ENCODE data around the gene ZCCHC17. TPM values are rescaled to one million over a fixed set of nuclear protein-coding genes. Genes with fewer than 3 reads are reported as not detected.
"Not testable (repeated sequence)": the region's sequence is repeated elsewhere in the genome, so short reads cannot be mapped to it uniquely, and the experiment has no call there.

The ZCCHC17 gene
- total and polyA plus RNA-seq, 2 experiments from 2014 or later: 25.9 to 44.3 TPM

DNA sequence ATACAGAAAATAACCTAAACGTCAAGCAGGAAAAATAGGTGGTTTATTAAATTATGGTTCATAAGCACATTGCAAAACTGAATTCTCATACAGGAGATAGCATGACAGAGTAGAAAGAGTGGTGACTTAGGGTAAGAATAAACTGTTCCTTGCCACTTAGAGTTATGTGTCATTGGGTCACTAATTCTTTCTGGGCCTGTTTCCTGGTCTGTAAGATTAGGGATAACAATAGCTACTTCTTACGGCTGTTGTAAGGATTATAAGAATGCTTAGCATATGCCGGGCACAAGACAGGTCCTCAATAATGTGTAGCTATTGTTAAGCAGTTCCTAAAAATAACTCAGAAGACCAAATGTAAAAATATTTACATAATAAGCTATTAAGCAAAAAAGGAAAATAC lies 24.5 kb upstream of the ZCCHC17 start:
- H3K36me3 ChIP-seq (replicated peaks; ENCODE audit: insufficient read depth, low read depth): no peaks in the 10 kb centered on the region
- H3K4me3 ChIP-seq: no peak overlapping the region
- TF ChIP-seq EZH2phosphoT487 (IDR thresholded peaks at IDR 0.05; ENCODE audit: low read depth, severe bottlenecking, unreplicated experiment) (no peak), EZH2 (IDR thresholded peaks at IDR 0.05; ENCODE audit: borderline replicate concordance) (no peak)
- TF ChIP-seq, protein P1, sequence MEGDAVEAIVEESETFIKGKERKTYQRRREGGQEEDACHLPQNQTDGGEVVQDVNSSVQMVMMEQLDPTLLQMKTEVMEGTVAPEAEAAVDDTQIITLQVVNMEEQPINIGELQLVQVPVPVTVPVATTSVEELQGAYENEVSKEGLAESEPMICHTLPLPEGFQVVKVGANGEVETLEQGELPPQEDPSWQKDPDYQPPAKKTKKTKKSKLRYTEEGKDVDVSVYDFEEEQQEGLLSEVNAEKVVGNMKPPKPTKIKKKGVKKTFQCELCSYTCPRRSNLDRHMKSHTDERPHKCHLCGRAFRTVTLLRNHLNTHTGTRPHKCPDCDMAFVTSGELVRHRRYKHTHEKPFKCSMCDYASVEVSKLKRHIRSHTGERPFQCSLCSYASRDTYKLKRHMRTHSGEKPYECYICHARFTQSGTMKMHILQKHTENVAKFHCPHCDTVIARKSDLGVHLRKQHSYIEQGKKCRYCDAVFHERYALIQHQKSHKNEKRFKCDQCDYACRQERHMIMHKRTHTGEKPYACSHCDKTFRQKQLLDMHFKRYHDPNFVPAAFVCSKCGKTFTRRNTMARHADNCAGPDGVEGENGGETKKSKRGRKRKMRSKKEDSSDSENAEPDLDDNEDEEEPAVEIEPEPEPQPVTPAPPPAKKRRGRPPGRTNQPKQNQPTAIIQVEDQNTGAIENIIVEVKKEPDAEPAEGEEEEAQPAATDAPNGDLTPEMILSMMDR (IDR thresholded peaks at IDR 0.05; ENCODE audit: poor library complexity): no peak

DNA sequence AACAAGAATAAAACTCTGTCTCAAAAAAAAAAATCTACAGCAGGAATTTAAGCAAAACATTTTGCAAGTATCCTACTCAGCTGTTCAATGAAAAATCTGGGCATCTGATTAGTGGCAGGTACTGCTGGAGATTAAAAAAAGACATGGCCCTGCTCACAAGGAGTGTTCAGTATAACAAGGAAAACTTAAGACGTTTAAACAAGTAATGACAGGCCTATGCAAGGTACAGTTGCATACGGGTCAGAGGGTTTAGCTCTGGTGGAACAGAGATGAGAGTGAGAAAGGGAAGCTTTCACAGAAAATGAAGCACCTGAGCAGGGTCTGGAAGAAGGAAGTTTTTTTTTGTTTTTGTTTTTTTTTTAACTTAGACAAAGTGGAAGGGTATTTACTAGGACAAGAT lies 23.2 kb upstream of the ZCCHC17 start:
- Histone ChIP-seq H3K4me2 (no peak overlapping the region), H3K36me3 (replicated peaks; ENCODE audit: insufficient read depth, low read depth) (no peaks in the 10 kb centered on the region), H4K20me1 (ENCODE audit: insufficient read depth, poor library complexity, severe bottlenecking) (peaks cover 3% of the 10 kb centered on the region), H3K27ac (no peak overlapping the region), H3K79me2 (no peaks in the 10 kb centered on the region), H3K27me3 (no peaks in the 10 kb centered on the region), H3K4me3 (no peak overlapping the region), H3K9me2 (replicated peaks; ENCODE audit: insufficient read depth) (no peaks in the 10 kb centered on the region), H3K9me3 (ENCODE audit: low read depth) (no peaks in the 10 kb centered on the region), H2AFZ (no peak overlapping the region), H3K4me1 (ENCODE audit: insufficient read depth) (no peaks in the 10 kb centered on the region)
- 76% methylated on average over 2 of the region's 2 CpGs for WGBS (ENCODE audit: low lambda C conversion rate, missing lambda C conversion rate)
- TF ChIP-seq EZH2phosphoT487 (IDR thresholded peaks at IDR 0.05; ENCODE audit: low read depth, severe bottlenecking, unreplicated experiment): no peak
- TF ChIP-seq, protein P1 (IDR thresholded peaks at IDR 0.05; ENCODE audit: poor library complexity): no peak
- TF ChIP-seq EZH2 (IDR thresholded peaks at IDR 0.05; ENCODE audit: borderline replicate concordance): no peak
- no peak for DNase-seq (ENCODE audit: low spot score)

More for the DNA sequence above, 24.5 kb upstream of the ZCCHC17 start:
- Histone ChIP-seq H4K20me1 (ENCODE audit: insufficient read depth, poor library complexity, severe bottlenecking) (peaks cover 3% of the 10 kb centered on the region), H3K9me3 (ENCODE audit: low read depth) (no peaks in the 10 kb centered on the region), H3K27me3 (no peaks in the 10 kb centered on the region), H3K4me1 (ENCODE audit: insufficient read depth) (no peaks in the 10 kb centered on the region), H3K79me2 (no peaks in the 10 kb centered on the region), H3K27ac (no peak overlapping the region), H2AFZ (no peak overlapping the region), H3K4me2 (no peak overlapping the region), H3K9me2 (replicated peaks; ENCODE audit: insufficient read depth) (no peaks in the 10 kb centered on the region)
- no peak for DNase-seq (ENCODE audit: low spot score)
- 81% methylated on average over 3 of the region's 3 CpGs for WGBS (ENCODE audit: low lambda C conversion rate, missing lambda C conversion rate)

DNA sequence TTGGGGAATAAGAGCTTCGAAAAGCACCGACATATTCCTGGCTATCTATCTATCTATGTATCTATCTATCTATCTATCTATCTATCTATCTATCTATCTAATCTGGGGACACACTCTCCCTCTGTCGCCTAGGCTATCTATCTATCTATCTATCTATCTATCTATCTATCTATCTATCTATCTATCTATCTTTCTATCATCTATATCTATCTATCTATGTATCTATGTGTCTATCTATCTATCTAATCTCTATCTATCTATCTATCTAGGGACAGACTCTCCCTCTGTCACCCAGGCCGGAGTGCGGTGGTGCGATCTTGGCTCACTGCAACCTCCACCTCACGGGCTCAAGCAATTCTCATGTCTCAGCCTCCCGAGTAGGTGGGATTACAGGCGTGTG lies 14.4 kb upstream of the ZCCHC17 start:
- DNase-seq (ENCODE audit: low spot score); H4K20me1 ChIP-seq (ENCODE audit: insufficient read depth, poor library complexity, severe bottlenecking); H3K4me1 ChIP-seq (ENCODE audit: insufficient read depth); H3K27ac ChIP-seq; H3K4me2 ChIP-seq; H3K27me3 ChIP-seq; H2AFZ ChIP-seq; H3K36me3 ChIP-seq (replicated peaks; ENCODE audit: insufficient read depth, low read depth); H3K9me3 ChIP-seq (ENCODE audit: low read depth); H3K4me3 ChIP-seq; H3K9me2 ChIP-seq (replicated peaks; ENCODE audit: insufficient read depth); H3K79me2 ChIP-seq: not testable (repeated sequence)
- WGBS (ENCODE audit: low lambda C conversion rate, missing lambda C conversion rate): over 99% methylated on average over 9 of the region's 9 CpGs

DNA sequence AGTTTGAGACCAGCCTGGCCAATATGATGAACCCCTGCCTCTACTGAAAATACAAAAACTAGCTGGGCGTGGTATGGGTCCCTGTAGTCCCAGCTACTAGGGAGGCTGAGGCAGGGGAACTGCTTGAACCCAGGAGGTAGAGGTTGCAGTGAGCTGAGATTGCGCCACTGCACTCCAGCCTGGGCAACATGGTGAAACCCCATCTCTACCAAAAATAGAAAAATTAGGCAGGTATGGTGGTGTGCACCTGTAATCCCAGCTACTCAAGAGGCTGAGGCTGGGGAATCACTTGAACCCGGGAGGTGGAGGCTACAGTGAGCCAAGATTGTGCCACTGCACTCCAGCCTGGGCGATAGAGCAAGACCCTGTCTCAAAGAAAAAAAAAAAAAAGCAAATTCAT lies 9.0 kb upstream of the ZCCHC17 start:
- not testable (repeated sequence) for H3K36me3 ChIP-seq (replicated peaks; ENCODE audit: insufficient read depth, low read depth); H3K79me2 ChIP-seq; H3K27me3 ChIP-seq; DNase-seq (ENCODE audit: low spot score); H3K9me2 ChIP-seq (replicated peaks; ENCODE audit: insufficient read depth); H3K27ac ChIP-seq; H3K4me2 ChIP-seq; H3K9me3 ChIP-seq (ENCODE audit: low read depth); H3K4me3 ChIP-seq; H3K4me1 ChIP-seq (ENCODE audit: insufficient read depth); H4K20me1 ChIP-seq (ENCODE audit: insufficient read depth, poor library complexity, severe bottlenecking); H2AFZ ChIP-seq
- 99% methylated on average over 4 of the region's 4 CpGs for WGBS (ENCODE audit: low lambda C conversion rate, missing lambda C conversion rate)

DNA sequence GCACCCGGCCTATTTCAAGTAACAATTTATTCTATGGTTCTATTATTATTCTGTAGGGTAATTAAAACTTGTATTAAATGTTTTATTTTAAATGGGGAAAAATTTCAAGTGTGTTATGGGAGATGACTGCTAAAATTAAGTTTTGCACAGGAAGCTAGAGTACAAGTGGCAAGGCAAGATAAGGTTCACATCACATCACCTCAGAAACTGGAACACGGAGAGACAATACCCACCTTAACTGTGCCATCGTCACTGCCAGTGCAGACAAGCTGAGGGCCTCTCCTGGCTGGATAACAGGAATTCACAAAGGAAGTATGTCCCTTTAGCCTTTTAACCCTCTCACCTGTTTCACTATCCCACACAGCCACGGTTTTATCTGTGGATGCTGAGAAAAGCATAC lies 7.8 kb upstream of the ZCCHC17 start:
- H4K20me1 ChIP-seq (ENCODE audit: insufficient read depth, poor library complexity, severe bottlenecking): no peaks in the 10 kb centered on the region
- H3K36me3 ChIP-seq (replicated peaks; ENCODE audit: insufficient read depth, low read depth): no peaks in the 10 kb centered on the region
- no peaks in the 10 kb centered on the region for H3K27me3 ChIP-seq
- H3K9me3 ChIP-seq (ENCODE audit: low read depth): no peaks in the 10 kb centered on the region
- no peak overlapping the region for H3K4me3 ChIP-seq
- H2AFZ ChIP-seq: no peak overlapping the region
- TF ChIP-seq EZH2 (IDR thresholded peaks at IDR 0.05; ENCODE audit: borderline replicate concordance): no peak
- TF ChIP-seq, protein P1 (IDR thresholded peaks at IDR 0.05; ENCODE audit: poor library complexity): no peak
- no peak for TF ChIP-seq EZH2phosphoT487 (IDR thresholded peaks at IDR 0.05; ENCODE audit: low read depth, severe bottlenecking, unreplicated experiment)
- H3K4me2 ChIP-seq: no peak overlapping the region
- no peaks in the 10 kb centered on the region for H3K4me1 ChIP-seq (ENCODE audit: insufficient read depth)
- no peak overlapping the region for H3K27ac ChIP-seq
- H3K79me2 ChIP-seq: peaks cover 10% of the 10 kb centered on the region
- no peak for DNase-seq (ENCODE audit: low spot score)
- H3K9me2 ChIP-seq (replicated peaks; ENCODE audit: insufficient read depth): no peaks in the 10 kb centered on the region
- 93% methylated on average over 4 of the region's 4 CpGs for WGBS (ENCODE audit: low lambda C conversion rate, missing lambda C conversion rate)
